GM10266 (cell line): ENCODE data around the gene SCAMP1.

Experiments used
- DNase-seq: peaks from one replicate; pipeline ENCODE4 v3.0.0; 2012; ENCODE audit errors: extremely low spot score
- CTCF ChIP-seq: IDR thresholded peaks from 2 replicates; pipeline ENCODE4 v1.5.1; 2012; ENCODE audit warnings: mild to moderate bottlenecking, low read depth; ENCODE audit not compliant: control insufficient read depth, insufficient read depth; ENCODE audit errors: missing control alignments

The SCAMP1 gene

GRCh38 chr5:78492650-78493049 is 132.2 kb downstream of the SCAMP1 start:
- no peak for DNase-seq
- TF ChIP-seq CTCF, result no peak

- TF ChIP-seq CTCF, result no peak
- no peak for DNase-seq
These were observed 135.4 kb downstream of the SCAMP1 start for GRCh38 chr5:78495800-78496199.

- DNase-seq, result no peak
- no peak for TF ChIP-seq CTCF
These were observed 136.0 kb downstream of the SCAMP1 start for GRCh38 chr5:78496373-78496772.

GRCh38 chr5:78497573-78498533 is 137.4 kb downstream of the SCAMP1 start:
- TF ChIP-seq CTCF, result no peak
- no peak for DNase-seq

- DNase-seq, result no peak
- TF ChIP-seq CTCF, result no peak
These were observed 139.1 kb downstream of the SCAMP1 start for GRCh38 chr5:78499485-78499884.

- no peak for DNase-seq
- TF ChIP-seq CTCF, result no peak
These were observed 139.6 kb downstream of the SCAMP1 start for GRCh38 chr5:78500028-78500427.

GRCh38 chr5:78500871-78501270 is 140.5 kb downstream of the SCAMP1 start:
- DNase-seq, result no peak
- no peak for TF ChIP-seq CTCF
